HG03571 (cell line): ENCODE measurements around the gene TM7SF2.

Experiments used
- ATAC-seq: cut with Tn5 transposase; IDR thresholded peaks from one replicate; pipeline ENCODE4 v1.9.1; 2021; ENCODE audit not compliant: unreplicated experiment

Gene TM7SF2

DNA sequence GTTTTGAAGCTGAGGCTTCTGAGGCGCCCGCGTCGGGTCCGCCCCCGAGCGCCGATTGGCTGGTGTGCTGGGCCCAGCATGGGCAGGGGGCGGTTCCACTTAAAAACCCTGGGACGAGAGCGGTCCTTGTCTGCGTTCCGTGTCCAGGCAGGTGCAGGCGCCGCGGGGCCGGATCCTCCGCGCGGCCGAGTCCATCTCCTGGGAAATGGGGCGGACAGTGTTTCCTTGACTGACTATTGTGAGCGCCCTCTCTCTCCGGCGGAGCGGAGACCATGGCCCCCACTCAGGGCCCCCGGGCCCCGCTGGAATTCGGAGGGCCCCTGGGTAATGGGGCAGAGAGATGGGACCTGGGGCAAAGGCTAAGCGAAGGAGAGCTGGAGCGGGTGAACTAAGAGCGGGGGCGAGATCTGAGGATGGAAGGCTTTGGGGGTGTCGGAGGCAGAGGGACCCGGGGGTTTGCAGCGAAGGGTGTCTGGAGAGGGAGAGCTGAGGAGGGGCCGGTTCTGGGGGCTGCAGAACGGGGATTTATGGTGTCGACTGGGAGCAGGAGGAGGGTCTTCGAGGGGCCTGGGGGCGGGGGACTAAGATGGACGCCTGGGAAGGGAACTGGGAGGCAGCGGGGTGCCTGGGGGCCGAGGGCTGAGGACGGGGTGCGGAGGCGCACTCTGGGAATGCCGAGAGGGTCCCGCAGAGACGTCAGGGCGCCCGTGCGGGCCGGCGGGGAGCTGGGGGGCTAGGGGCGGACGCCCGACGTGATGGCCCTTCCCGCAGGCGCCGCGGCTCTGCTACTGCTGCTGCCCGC, at the start of gene TM7SF2:
TSS of gene TM7SF2 (plus strand) at position 129 of the 802 bp plus-strand sequence. CDS start at position 273, 144 bp downstream.
- ATAC-seq = no peak

DNA sequence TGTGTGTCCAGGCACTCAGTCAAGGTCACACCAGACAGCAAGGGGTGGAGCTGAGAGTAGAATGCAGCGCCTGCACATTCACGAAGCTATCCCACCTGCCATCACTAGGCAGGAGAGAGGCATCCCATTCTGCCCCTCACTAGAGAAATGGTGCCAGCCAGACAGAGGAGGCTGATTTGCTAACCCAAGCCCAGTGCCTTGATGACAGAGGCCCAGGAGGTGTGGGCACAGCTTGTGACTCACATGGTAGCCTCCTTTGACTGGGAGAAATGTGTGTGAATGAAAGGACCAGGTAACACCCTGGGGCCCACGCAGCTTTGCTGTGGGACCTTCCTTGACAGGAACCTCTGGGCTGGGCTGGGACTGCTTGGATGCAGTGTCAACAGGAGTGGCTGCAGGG, 48.1 kb upstream of the TM7SF2 start:
- ATAC-seq = no peak

DNA sequence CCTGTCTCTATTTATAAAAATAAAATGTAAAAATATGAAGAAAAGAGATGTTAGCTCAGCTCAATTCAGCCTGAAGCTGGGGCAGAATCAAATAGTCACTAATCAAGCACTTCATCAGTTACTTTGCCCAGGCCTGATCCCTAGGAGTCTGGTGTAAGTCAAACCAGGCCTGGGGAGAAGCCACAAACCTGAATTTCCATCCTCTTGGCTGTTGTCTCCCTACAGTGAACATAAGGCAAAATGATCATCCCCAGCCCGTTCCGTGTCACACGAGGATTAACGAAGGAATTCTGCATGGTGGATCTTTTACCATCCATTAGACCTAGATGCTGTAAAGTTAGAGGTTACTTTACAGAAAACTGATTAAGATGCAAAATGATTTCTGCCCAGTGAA, 46.8 kb upstream of the TM7SF2 start:
- no peak for ATAC-seq

DNA sequence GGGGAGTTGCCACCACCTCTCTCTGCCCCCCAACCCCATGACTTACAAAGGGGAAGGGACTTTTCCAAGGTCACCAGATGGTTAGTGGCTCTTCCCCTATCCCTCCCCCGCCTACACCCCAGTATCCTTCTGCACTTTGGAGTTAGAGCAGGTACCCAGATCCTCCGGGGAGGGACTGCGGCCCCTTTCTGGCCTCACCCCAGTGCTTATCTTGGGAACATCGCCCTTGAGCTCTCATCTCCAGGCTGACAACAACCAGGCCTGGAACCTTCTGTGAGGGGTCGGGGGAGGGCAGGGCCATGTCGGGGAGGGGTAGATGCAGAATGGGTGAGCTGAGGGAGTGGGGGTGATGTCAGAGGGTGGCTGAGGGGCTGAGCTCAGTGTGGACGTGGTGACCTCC, 45.8 kb upstream of the TM7SF2 start:
- ATAC-seq = no peak

DNA sequence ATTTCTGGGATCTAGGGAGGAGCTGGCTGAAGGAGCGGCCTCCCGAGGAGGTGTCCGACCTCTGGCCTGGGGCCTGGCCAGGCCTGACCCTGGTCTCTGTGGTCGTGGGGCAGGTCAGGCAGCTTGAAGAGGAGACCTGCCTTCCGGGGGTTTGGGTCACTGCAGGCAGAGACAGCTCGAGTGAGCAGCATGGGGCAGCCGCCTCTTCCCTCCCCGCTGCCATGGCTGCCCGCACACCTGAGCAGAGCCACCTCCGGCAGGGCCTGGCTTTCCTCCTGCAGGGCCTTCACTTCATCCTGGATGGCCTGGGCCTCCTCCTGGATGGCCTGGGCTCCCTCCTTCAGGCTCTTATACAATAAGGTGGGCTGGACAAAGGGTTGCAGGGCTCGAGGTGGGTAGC, 45.4 kb upstream of the TM7SF2 start:
- no peak for ATAC-seq

DNA sequence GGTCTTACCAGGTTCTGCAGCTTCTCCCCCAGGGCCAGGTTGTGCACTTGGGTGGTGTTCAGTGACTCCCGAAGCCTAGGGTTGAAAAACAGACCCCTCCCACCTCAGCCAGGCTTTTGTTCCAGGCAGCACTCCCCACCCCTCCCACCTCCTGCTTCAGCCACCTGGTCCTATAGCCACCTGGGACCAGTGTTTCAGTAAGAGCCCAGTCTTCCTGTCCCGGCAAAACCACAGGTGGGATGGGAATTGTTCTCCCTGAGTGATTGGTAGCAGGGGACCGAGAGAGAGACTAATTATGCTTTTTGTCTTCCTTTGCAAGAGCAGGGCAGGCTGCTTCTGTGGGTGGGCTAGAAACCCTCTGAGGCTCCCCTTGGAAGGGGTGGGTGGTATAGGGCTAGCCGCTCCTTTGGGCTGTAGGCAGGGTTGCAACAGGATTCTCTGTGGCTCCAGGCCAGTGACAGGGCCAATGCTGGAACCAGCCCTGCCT, 44.8 kb upstream of the TM7SF2 start:
- ATAC-seq = no peak

DNA sequence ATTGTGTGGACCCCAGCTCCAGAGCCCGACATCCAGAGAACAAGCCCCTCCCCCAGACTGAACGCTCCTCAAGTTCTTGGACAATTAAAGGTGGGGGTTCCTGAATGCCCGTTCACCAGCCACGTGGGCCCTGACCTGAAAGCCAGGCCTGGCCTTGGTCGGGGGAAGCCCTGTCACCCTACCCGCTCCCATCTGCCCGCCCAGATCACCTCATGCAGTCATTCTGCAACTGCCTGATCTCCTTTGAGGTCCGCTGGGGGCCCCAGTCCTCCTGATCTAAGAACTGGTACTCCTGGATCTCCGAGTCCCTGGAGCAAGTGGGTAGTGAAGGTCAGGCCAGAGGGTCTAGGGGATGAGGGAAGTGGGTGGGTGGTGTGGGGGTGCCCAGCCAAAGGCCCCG, 44.2 kb upstream of the TM7SF2 start:
- ATAC-seq = no peak

DNA sequence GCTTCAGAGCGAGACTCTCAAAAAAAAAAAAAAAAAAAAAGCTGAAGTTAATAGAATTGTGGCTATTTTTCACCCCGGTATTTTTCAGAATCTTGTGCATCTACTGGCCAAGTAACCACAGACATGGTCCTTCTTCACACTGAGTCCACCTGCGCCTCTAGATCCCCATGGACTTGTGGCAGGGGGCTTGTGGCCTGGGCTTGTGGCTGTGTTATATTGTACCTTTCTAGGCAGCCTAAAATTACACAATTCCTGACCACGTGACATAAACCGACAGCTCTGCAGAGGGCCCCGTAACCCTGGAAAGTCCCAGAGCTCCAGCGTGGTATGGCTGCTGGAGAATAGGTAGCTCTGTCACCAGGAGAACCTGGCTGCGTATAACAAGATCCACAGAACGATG, 42.5 kb upstream of the TM7SF2 start:
- ATAC-seq = no peak

DNA sequence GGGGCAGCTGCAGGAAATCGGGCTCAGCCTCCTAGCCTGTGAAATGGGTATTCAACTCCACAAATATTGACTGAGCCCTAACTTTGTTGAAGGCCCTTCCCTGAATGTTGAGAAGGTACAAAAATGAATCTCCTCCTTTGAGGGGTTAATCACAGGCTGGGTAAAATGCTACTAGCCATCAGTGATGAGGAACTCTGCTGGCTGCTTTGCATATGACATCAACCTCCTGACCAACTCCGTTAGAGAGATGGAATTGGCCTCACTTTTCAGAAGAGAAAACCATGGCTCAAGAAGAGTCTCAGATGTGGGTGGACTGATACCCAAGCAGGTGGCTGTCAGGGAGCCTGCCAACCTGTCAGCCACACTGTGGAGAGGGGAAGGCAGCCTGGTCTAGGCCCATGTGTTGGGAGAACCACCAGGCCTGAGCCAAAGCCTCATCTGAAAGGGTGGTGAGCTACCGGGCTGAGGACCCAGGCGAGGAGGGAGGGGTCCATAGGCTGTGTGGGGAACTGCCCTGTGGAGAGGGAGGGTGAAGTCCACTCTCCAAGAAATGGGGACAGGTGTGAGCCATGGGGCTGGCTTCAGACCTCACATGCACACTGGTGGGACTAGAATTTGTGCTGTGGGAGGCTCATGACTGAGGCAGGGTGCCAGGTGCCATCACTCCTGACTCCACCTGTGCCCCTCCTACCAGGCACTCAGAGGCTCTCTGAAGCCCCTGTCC, 39.6 kb upstream of the TM7SF2 start:
- ATAC-seq = no peak

DNA sequence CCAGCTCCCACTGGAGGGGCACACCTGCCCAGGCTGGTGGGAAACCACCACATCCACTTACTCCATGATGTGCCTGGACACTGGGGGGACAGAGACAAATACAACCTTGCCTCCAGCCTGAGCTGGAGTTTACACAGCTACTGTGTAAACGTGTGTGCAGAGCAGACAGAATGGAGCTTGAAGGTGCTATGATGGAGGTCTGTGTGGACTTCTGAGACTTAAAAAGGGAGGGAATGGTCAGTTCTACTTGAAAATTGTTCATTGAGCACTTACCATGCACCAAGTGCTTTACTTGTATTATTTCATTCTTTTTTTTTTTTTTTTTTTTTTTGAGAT, 39.1 kb upstream of the TM7SF2 start:
- no peak for ATAC-seq

DNA sequence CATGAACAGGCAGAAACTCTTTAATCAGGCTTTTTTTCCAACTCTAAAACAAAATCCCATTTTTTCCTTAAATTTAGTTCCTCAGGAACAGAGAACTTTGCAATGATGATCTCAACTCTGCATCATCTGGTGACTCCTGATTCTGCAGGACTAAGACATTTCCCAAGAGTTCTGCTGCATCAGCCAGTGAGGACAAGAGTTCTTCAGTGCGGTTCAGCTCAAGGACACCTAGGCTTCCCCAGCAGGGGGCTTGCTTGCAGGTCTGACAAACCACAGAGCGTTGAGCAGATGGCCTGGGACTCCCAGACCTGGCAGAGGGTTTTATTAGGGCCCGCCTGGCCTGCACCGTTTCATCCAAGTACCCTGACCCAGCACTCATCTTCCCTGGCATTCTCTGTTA, 34.2 kb upstream of the TM7SF2 start:
- ATAC-seq = no peak

DNA sequence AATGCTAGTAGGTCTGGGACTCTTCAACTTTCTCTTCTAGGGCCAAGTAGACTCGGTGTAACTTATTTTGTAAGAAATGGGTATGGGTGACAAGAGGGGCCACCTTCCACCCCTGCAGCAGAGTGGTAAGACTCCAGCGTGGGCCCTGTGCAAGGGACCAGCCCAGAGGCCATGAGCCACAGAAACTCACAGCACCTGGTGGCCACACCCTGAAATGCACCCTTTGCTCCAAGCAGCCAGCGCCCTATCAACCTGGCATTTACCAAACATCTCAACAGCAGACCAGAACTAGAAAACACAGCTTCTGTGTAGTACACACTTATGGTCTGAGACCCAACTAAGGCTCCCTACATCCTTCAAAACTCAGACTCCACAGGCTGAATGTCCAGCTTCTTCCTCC, 33.5 kb upstream of the TM7SF2 start:
- no peak for ATAC-seq

DNA sequence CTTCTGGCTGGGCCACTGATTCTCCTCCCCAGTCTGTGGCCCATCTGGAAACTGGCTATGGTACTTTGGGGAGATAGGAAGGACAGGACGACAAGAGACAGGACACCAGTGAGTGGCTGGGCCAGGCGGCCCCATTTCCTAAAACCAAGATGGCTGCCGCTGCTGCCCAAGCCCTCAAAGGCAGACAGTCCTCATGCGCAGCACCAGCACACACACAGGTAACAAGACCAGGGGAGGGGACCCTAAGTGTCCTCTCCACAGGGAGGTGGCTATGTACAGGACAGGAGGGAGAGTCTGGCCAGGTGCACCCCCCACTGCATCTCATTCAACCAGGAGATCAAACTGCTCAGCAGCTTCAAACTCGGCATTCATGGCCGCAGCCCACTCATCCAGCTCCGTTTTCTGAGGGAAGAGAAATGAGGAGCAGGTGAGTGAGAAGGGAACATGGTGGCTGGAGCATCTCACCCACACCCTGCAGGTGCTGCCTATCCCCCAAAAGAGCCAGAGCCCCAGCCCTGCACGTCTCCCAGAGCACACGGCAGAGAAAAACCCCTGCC, 32.8 kb upstream of the TM7SF2 start:
- no peak for ATAC-seq

DNA sequence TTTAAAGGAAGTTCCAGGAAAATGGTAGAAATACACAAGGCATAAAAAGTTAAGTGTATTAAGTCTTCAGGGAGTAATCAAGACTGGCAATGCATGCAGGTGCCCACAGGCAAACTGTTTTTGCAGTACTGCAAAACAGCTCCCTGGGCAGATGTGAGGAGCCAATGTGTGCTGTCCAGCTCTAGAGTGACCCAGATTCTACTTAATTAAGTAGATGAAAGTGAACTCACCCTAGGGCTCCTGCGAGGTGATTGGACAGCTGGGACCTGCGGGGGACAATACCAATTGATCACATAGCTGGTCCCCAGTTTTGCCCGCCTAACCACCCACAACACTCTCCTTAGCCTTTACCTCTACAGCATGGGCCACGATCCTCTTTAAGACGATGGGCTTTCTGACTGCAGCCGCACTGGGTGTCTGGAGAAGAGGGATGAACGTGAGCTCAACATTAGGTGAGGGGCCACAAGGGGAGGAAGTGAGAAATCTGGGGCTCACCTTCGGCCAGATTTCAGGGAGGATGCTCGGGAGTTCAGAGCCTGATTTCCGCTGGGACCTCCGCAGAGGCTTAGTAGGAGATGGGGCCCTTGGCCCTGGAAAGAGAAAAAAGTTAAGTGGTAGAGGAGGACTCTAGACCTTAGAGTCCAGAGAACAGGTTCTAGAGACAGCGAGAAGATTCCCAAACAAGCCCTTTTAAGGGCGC, 28.4 kb upstream of the TM7SF2 start:
- peak; percentile 11 for ATAC-seq

DNA sequence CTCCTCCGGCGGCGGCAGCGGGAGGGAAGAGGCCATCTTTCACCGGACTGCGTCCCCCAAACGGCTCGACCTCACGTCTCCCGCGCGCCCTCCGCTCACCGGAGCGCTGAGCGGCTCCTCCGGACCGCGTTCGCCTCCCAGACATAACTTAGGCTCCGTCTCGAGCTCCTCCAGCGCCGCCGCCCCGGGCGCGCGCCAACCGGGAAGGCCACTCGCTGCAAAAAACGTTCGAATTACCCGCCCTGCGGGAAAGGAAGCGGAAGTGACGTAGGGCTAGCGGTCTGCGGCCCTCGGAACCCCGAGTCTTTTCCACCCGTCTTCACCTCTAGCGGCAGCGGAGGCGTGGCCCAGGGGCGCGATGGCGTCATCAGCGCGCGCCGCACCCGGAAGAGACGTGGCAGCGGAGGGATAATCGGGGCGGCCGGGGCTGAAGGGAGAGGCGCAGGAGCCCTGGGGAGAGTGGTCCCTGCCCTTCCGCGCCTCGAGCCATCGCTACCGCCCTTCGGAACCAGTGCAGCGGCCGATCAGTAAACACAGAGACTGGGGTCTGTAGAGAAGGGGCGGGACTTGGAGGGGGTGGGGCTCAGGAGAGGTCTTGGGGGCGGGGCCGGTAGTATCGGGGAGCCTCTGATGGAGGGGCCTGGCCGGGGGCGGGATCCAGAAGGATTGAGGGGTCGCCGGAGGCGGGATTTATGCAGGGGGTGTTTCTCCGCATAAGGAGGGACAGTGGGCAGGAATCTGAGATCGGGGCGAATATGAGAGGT, 27.7 kb upstream of the TM7SF2 start, which contains the start of the genes CDCA5 and ZFPL1:
TSS of gene CDCA5 (minus strand) at position 207 of the 764 bp plus-strand sequence. CDS start at position 145, 62 bp downstream.
TSS of gene ZFPL1 (plus strand) at position 389 of the 764 bp plus-strand sequence. CDS start 477 bp downstream, outside the sequence.
- peak; percentile 63 for ATAC-seq

DNA sequence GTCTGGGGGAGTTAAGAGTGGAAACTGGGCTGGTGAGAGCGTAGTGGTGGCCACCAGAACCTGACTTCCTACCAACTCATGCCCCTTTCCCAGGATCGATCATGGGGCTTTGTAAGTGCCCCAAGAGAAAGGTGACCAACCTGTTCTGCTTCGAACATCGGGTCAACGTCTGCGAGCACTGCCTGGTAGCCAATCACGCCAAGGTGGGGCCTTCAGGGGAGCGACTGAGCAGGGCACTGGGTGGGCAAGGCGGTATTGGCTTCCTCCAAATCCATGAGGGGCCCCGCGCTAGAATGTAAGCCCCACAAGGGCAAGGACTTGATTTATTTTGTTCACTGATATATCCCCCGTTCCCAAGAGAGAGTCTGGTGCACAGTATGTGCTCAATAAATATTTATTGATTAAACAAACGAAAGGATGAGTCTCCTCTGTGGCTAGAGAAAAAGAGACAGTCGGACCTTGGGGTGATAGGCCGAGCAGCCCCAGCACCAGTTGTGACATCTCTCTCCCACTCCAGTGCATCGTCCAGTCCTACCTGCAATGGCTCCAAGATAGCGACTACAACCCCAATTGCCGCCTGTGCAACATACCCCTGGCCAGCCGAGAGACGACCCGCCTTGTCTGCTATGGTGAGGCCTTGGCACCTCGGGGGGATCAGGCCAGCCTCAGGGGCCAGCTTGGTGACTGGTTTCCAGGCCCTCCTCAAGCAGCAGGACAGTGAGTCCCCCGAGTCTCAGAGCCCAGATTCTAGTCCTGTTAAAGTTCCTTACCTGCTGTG, 26.9 kb upstream of the TM7SF2 start:
- ATAC-seq = no peak

DNA sequence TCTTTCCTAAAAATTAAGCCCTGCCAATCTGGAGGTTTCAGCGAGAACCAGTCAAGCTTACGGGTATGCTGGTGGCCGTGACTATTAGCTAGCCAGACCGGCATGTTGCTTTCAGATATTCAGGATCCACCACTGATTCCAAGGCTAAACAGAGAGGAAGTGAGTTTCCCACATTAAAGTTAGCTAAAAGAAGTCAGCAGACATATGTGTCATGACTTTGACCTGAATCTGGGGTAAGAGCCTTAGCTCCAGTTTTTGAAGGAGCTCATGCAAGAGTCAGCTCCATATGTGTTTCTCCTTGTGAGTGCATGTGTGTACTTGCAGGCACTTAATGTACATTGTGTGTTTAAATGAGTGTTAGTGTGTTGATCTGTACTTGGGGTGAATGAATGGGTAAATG, 26.2 kb upstream of the TM7SF2 start:
- no peak for ATAC-seq

DNA sequence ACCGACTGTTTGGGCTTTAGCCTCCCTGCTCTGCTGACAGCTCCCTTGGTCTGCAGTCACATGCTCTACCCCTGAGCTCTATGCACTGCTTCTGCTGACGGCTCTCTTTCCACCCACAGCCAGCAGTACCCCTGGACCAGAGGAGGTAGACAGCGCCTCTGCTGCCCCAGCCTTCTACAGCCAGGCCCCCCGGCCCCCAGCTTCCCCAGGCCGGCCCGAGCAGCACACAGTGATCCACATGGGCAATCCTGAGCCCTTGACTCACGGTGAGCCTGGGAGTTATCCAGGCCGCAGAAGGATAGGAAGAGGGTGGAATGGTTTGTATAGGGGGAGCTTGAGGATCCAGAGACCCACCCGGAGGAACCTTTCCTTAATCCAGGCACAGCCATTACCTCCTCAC, 24.9 kb upstream of the TM7SF2 start:
- ATAC-seq = no peak

DNA sequence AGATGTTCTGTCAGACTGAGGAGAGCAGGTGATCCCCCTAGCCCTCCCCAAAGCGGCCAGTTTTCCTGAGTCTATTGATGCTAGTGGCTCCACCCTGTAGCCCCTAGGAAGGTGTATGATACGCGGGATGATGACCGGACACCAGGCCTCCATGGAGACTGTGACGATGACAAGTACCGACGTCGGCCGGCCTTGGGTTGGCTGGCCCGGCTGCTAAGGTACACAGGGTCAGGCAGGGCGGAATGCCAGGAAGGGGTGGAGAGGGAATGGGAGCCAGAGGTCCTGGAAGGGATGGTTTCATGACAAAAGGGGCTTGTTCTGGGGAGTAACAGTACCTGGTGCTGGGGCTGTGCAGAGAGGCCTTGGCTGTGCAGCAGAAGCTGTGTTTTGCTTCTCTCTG, 24.5 kb upstream of the TM7SF2 start:
- no peak for ATAC-seq

DNA sequence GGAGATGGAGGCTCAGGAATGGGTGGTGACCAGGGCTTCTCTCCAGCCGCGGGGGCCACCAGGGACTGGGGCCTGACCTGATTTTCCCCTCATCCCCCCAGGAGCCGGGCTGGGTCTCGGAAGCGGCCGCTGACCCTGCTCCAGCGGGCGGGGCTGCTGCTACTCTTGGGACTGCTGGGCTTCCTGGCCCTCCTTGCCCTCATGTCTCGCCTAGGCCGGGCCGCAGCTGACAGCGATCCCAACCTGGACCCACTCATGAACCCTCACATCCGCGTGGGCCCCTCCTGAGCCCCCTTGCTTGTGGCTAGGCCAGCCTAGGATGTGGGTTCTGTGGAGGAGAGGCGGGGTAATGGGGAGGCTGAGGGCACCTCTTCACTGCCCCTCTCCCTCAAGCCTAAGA, 23.8 kb upstream of the TM7SF2 start:
- no peak for ATAC-seq
